WTC11 (cell line): Measurements from ENCODE around the gene SUCLG2. TPM values are rescaled to one million over a fixed set of nuclear protein-coding genes. Genes with fewer than 3 reads are reported as not detected.

Source experiments
- ATAC-seq: fragments of 200-7000 bp; cut with Tn5 transposase; 2 replicates; pipeline ENCODE4 v1.10.0; 2021; ENCODE audit warnings: mild to moderate bottlenecking, moderate library complexity
- CTCF ChIA-PET: fragments of 300-600 bp; sonication (Branson Sonifier 250); formaldehyde crosslinking; loops from one replicate; lab custom pipeline; 2021; ENCODE audit warnings: antibody characterized with exemption; lab: Charles Lee
- POLR2A ChIA-PET: fragments of 350-600 bp; sonication (Branson Sonifier 250); formaldehyde crosslinking; loops from one replicate; lab custom pipeline; 2021; ENCODE audit warnings: antibody characterized with exemption; lab: Charles Lee
- DNase-seq: peaks from one replicate; pipeline ENCODE4 v3.0.0; 2021; ENCODE audit warnings: low spot score
- H3K27ac Mint-ChIP-seq: 2 replicates; pipeline ENCODE4 v1.8.0; 2021; ENCODE audit warnings: mixed read lengths
- H3K27me3 Mint-ChIP-seq: 2 replicates; pipeline ENCODE4 v1.8.0; 2021; ENCODE audit warnings: low read depth, mild to moderate bottlenecking, moderate library complexity, mixed read lengths
- H3K36me3 Mint-ChIP-seq: 2 replicates; pipeline ENCODE4 v1.8.0; 2021; ENCODE audit warnings: mixed read lengths
- H3K4me1 Mint-ChIP-seq: 2 replicates; pipeline ENCODE4 v1.8.0; 2022; ENCODE audit warnings: mixed read lengths
- H3K4me3 Mint-ChIP-seq: 2 replicates; pipeline ENCODE4 v1.8.0; 2021; ENCODE audit warnings: mild to moderate bottlenecking, moderate library complexity, mixed read lengths
- H3K9me3 Mint-ChIP-seq: 2 replicates; pipeline ENCODE4 v1.8.0; 2021; ENCODE audit warnings: mixed read lengths
- AFF4 ChIP-seq: sonication (generic); formaldehyde crosslinking; IDR thresholded peaks from 2 replicates; pipeline ENCODE4 v1.8.1; 2023; ENCODE audit warnings: mild to moderate bottlenecking, missing genetic modification reagents, borderline replicate concordance
- AR ChIP-seq: fragments of 250-450 bp; sonication (Bioruptor Pico); IDR thresholded peaks from 2 replicates; pipeline ENCODE4 v1.9.0; 2021; ENCODE audit warnings: mild to moderate bottlenecking
- ATF1 ChIP-seq: sonication (generic); formaldehyde crosslinking; IDR thresholded peaks from 2 replicates; pipeline ENCODE4 v1.8.1; 2023; ENCODE audit warnings: mild to moderate bottlenecking, moderate library complexity, missing genetic modification reagents
- ATF6 ChIP-seq: sonication (generic); formaldehyde crosslinking; IDR thresholded peaks from 2 replicates; pipeline ENCODE4 v1.8.1; 2023; ENCODE audit warnings: mild to moderate bottlenecking, missing genetic modification reagents
- E2F1 ChIP-seq: sonication (generic); formaldehyde crosslinking; IDR thresholded peaks from 2 replicates; pipeline ENCODE4 v1.8.0; 2022; ENCODE audit warnings: mild to moderate bottlenecking, missing genetic modification reagents
- E2F5 ChIP-seq: sonication (generic); formaldehyde crosslinking; IDR thresholded peaks from 2 replicates; pipeline ENCODE4 v1.8.1; 2022; ENCODE audit warnings: mild to moderate bottlenecking, moderate library complexity, missing genetic modification reagents
- EMX1 ChIP-seq: fragments of 250-450 bp; sonication (Bioruptor Pico); IDR thresholded peaks from 2 replicates; pipeline ENCODE4 v1.8.0; 2021; ENCODE audit warnings: mild to moderate bottlenecking
- ESRRA ChIP-seq: sonication (generic); formaldehyde crosslinking; IDR thresholded peaks from 2 replicates; pipeline ENCODE4 v1.8.1; 2022; ENCODE audit warnings: mild to moderate bottlenecking, missing genetic modification reagents, borderline replicate concordance
- ETV6 ChIP-seq: sonication (generic); formaldehyde crosslinking; IDR thresholded peaks from 2 replicates; pipeline ENCODE4 v1.8.1; 2022; ENCODE audit warnings: mild to moderate bottlenecking, missing genetic modification reagents
- FOXJ3 ChIP-seq: sonication (generic); formaldehyde crosslinking; IDR thresholded peaks from 2 replicates; pipeline ENCODE4 v1.9.0; 2021; ENCODE audit warnings: missing genetic modification reagents, mild to moderate bottlenecking, borderline replicate concordance
- FOXK1 ChIP-seq: sonication (generic); formaldehyde crosslinking; IDR thresholded peaks from 2 replicates; pipeline ENCODE4 v1.8.0; 2022; ENCODE audit warnings: mild to moderate bottlenecking, moderate library complexity, missing genetic modification reagents
- GTF2I ChIP-seq: fragments of 250-450 bp; sonication (Bioruptor Pico); conservative IDR thresholded peaks from 2 replicates; pipeline ENCODE4 v1.4.0; 2021; ENCODE audit warnings: mild to moderate bottlenecking
- JUN ChIP-seq: sonication (generic); formaldehyde crosslinking; IDR thresholded peaks from 2 replicates; pipeline ENCODE4 v1.8.0; 2023; ENCODE audit warnings: mild to moderate bottlenecking, missing genetic modification reagents
- NFATC4 ChIP-seq: fragments of 250-450 bp; sonication (Bioruptor Pico); IDR thresholded peaks from 2 replicates; pipeline ENCODE4 v1.9.0; 2021; ENCODE audit warnings: mild to moderate bottlenecking
- SOX15 ChIP-seq: fragments of 250-450 bp; sonication (Bioruptor Pico); IDR thresholded peaks from 2 replicates; pipeline ENCODE4 v1.9.0; 2021; ENCODE audit warnings: mild to moderate bottlenecking
- TCF7 ChIP-seq: sonication (generic); formaldehyde crosslinking; IDR thresholded peaks from 2 replicates; pipeline ENCODE4 v1.8.0; 2022; ENCODE audit warnings: mild to moderate bottlenecking, low read depth, missing genetic modification reagents, moderate library complexity
- TP53 ChIP-seq: sonication (generic); formaldehyde crosslinking; IDR thresholded peaks from 2 replicates; pipeline ENCODE4 v1.8.1; 2023; ENCODE audit warnings: mild to moderate bottlenecking, missing genetic modification reagents
- ZBTB43 ChIP-seq: sonication (generic); formaldehyde crosslinking; IDR thresholded peaks from 2 replicates; pipeline ENCODE4 v1.8.1; 2023; ENCODE audit warnings: mild to moderate bottlenecking, missing genetic modification reagents
- ZMAT4 ChIP-seq: fragments of 250-450 bp; sonication (Bioruptor Pico); IDR thresholded peaks from 2 replicates; pipeline ENCODE4 v1.9.0; 2021; ENCODE audit warnings: mild to moderate bottlenecking
- ZNF317 ChIP-seq: sonication (generic); formaldehyde crosslinking; IDR thresholded peaks from 2 replicates; pipeline ENCODE4 v1.8.1; 2023; ENCODE audit warnings: low read depth, mild to moderate bottlenecking, moderate library complexity, missing genetic modification reagents, borderline replicate concordance
- ZNF416 ChIP-seq: fragments of 250-450 bp; sonication (Bioruptor Pico); IDR thresholded peaks from 2 replicates; pipeline ENCODE4 v1.9.0; 2021; ENCODE audit warnings: mild to moderate bottlenecking, inconsistent platforms
- total RNA-seq: library from RNA; stranded (reverse); gene quantifications from 3 replicates; pipeline ENCODE4 v1.2.3, GENCODE V29; 2021

Gene SUCLG2
- total RNA-seq, 1 experiment from 2014 or later, result 39.7 TPM

GRCh38 chr3:67472674-67473201 is 181.7 kb downstream of the SUCLG2 start (continued):
- TF ChIP-seq ETV6 (CRISPR knock-in tag) (no peak), ZMAT4 (CRISPR knock-in tag) (no peak), GTF2I (CRISPR knock-in tag) (no peak), EMX1 (CRISPR knock-in tag) (no peak), ZNF317 (no peak), E2F5 (no peak), SOX15 (CRISPR knock-in tag) (no peak), ATF1 (CRISPR knock-in tag) (no peak), ATF6 (CRISPR knock-in tag) (no peak), JUN (CRISPR knock-in tag) (no peak)

- H3K27me3 Mint-ChIP-seq, result no peaks in the 10 kb centered on the region
- CTCF ChIA-PET, result no interaction called here
- no peak for DNase-seq
- no peak overlapping the region for H3K4me3 Mint-ChIP-seq
- ATAC-seq, result no peak
- H3K36me3 Mint-ChIP-seq, result no peaks in the 10 kb centered on the region
- no peaks in the 10 kb centered on the region for H3K9me3 Mint-ChIP-seq
- no peaks in the 10 kb centered on the region for H3K4me1 Mint-ChIP-seq
- no peak overlapping the region for H3K27ac Mint-ChIP-seq
- POLR2A ChIA-PET, result no interaction called here
- TF ChIP-seq AFF4 (CRISPR knock-in tag) (no peak), ZBTB43 (CRISPR knock-in tag) (no peak), ZNF416 (no peak), TCF7 (CRISPR knock-in tag) (no peak), NFATC4 (CRISPR knock-in tag) (no peak), TP53 (CRISPR knock-in tag) (no peak), FOXK1 (CRISPR knock-in tag) (no peak), E2F1 (no peak), FOXJ3 (CRISPR knock-in tag) (no peak), ESRRA (no peak), ZMAT4 (CRISPR knock-in tag) (no peak), AR (CRISPR knock-in tag) (no peak)
Measured at GRCh38 chr3:67470207-67470606, 184.2 kb downstream of the SUCLG2 start.
